Astrocyte (in vitro differentiated cells and primary cell): ENCODE results near the gene NKG7.
"Not testable (repeated sequence)": the region's sequence is repeated elsewhere in the genome, so short reads cannot be mapped to it uniquely, and the experiment has no call there.

Experiments
- EZH2 ChIP-seq: IDR thresholded peaks from 2 replicates; pipeline ENCODE4 v1.6.1; 2012; ENCODE audit warnings: mild to moderate bottlenecking, low read length, inconsistent platforms; ENCODE audit not compliant: insufficient read depth
- TF ChIP-seq, protein P1 (sequence below): IDR thresholded peaks from 2 replicates; pipeline ENCODE4 v1.5.1; 2011; ENCODE audit warnings: low read depth, mild to moderate bottlenecking, inconsistent platforms, low read length, moderate library complexity; ENCODE audit not compliant: insufficient read depth

- not testable (repeated sequence) for TF ChIP-seq EZH2
- TF ChIP-seq, protein P1, sequence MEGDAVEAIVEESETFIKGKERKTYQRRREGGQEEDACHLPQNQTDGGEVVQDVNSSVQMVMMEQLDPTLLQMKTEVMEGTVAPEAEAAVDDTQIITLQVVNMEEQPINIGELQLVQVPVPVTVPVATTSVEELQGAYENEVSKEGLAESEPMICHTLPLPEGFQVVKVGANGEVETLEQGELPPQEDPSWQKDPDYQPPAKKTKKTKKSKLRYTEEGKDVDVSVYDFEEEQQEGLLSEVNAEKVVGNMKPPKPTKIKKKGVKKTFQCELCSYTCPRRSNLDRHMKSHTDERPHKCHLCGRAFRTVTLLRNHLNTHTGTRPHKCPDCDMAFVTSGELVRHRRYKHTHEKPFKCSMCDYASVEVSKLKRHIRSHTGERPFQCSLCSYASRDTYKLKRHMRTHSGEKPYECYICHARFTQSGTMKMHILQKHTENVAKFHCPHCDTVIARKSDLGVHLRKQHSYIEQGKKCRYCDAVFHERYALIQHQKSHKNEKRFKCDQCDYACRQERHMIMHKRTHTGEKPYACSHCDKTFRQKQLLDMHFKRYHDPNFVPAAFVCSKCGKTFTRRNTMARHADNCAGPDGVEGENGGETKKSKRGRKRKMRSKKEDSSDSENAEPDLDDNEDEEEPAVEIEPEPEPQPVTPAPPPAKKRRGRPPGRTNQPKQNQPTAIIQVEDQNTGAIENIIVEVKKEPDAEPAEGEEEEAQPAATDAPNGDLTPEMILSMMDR = not testable (repeated sequence)
Observed at GRCh38 chr19:51420511-51420910, 48.1 kb upstream of the NKG7 start.
